Esophagus squamous epithelium (tissue), 4 donors: Measurements from ENCODE around the gene PHC3.

Experiments used
- POLR2A ChIP-seq, 4 donors: fragments of 450-650 bp; IDR thresholded peaks; one replicate each; pipeline ENCODE4 v1.6.1; 2017; ENCODE audit warnings: antibody characterized with exemption in 4 of 4, mild to moderate bottlenecking in 4 of 4, moderate library complexity in 3 of 4
- TF ChIP-seq, protein P1 (sequence below), 6 experiments: fragments of 450-650 bp in 4 of 6; fragments of 200-600 bp in 2 of 6; sonication (generic) in 2 of 6; IDR thresholded peaks; one replicate each; pipeline ENCODE4 v1.5.1; 2016 to 2019; ENCODE audit warnings: antibody characterized with exemption in 6 of 6, mild to moderate bottlenecking in 4 of 6, moderate library complexity in 4 of 6

DNA sequence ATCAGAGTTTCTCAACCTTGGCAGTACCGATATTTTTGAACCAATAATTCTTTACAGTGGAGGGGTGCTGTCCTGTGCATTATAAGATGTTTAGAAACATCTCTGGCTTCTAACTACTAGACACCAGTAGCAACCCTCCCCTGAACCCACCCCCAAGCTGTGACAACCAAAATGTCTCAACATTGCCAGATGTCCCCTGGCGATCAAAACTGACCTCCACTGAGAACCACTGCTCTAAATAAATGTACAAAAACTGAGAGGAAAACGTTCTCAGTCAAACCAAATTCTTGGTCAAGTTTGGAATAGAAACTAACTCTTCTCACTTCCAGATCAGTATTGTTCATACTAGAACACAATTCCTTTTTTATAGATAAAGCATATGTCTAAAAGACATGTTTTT is 85.2 kb downstream of the PHC3 start:
- no peak for TF ChIP-seq POLR2A (IDR thresholded peaks at IDR 0.05)
- TF ChIP-seq, protein P1, sequence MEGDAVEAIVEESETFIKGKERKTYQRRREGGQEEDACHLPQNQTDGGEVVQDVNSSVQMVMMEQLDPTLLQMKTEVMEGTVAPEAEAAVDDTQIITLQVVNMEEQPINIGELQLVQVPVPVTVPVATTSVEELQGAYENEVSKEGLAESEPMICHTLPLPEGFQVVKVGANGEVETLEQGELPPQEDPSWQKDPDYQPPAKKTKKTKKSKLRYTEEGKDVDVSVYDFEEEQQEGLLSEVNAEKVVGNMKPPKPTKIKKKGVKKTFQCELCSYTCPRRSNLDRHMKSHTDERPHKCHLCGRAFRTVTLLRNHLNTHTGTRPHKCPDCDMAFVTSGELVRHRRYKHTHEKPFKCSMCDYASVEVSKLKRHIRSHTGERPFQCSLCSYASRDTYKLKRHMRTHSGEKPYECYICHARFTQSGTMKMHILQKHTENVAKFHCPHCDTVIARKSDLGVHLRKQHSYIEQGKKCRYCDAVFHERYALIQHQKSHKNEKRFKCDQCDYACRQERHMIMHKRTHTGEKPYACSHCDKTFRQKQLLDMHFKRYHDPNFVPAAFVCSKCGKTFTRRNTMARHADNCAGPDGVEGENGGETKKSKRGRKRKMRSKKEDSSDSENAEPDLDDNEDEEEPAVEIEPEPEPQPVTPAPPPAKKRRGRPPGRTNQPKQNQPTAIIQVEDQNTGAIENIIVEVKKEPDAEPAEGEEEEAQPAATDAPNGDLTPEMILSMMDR (IDR thresholded peaks at IDR 0.05), result no peak
